ENCODE results near the gene PTPRM. TPM values are rescaled to one million over a fixed set of nuclear protein-coding genes. Genes with fewer than 3 reads are reported as not detected.

Gene PTPRM
- polyA plus RNA-seq, 2 of the 4 experiments (the other 2 are of a cell fraction): 44.5 to 199 TPM

DNA sequence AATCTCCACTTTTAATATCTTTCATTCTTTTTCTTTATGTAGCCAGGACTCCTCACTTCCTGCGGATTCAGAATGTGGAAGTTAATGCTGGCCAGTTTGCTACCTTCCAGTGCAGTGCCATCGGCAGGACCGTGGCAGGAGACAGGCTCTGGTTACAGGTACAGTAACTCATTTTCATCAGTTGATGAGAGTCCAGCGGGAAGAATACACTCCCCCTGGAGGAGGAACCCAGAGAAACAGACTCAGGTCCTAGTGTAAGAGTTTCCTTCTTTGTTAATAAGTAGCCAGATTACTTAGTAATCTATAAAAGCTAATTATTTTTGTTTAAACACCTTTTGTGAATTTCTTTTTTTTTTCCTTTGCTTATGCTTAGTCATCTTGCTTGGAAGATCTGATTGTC lies 359.4 kb downstream of the PTPRM start:
- peak; percentile 44 to 81 for DNase-seq (ENCODE audit: low read depth in 1 of 2, low spot score in 1 of 2)
- CTCF ChIA-PET: interaction anchor here (0.7 to 2.4 kb wide), 18 partner anchors 8 to 359 kb away, joined by 3 to 11 read pairs (median 4); partner anchors contain the start of gene PTPRM
- TF ChIP-seq PHF8 (IDR thresholded peaks at IDR 0.05; ENCODE audit: borderline replicate concordance, low read depth) (no peak), FOSL2 (IDR thresholded peaks at IDR 0.05) (no peak), FOSL2 (CRISPR knock-in tag; IDR thresholded peaks at IDR 0.05) (peak; percentile 9; the same call in 1 of the 2 replicates), SMC3 (IDR thresholded peaks at IDR 0.05) (peak; percentile 53; the same call in 2 of the 3 replicates), JUN (IDR thresholded peaks at IDR 0.05) (0 out of 5 replicates have a peak, but pooled peaks of 1 of the 2 experiments have one; percentile 25), RAD21 (conservative IDR thresholded peaks at IDR 0.05 in 1 of 2, IDR thresholded peaks at IDR 0.05 in 1 of 2) (peak; percentile 54 to 58)
- TF ChIP-seq, protein P1, sequence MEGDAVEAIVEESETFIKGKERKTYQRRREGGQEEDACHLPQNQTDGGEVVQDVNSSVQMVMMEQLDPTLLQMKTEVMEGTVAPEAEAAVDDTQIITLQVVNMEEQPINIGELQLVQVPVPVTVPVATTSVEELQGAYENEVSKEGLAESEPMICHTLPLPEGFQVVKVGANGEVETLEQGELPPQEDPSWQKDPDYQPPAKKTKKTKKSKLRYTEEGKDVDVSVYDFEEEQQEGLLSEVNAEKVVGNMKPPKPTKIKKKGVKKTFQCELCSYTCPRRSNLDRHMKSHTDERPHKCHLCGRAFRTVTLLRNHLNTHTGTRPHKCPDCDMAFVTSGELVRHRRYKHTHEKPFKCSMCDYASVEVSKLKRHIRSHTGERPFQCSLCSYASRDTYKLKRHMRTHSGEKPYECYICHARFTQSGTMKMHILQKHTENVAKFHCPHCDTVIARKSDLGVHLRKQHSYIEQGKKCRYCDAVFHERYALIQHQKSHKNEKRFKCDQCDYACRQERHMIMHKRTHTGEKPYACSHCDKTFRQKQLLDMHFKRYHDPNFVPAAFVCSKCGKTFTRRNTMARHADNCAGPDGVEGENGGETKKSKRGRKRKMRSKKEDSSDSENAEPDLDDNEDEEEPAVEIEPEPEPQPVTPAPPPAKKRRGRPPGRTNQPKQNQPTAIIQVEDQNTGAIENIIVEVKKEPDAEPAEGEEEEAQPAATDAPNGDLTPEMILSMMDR (IDR thresholded peaks at IDR 0.05): peak; percentile 51
- peak overlapping the region; percentile 88 to 97 for H3K27ac ChIP-seq
- POLR2A ChIA-PET: interaction anchor here (0.7 kb wide), 2 partner anchors 24 to 131 kb away, joined by 3 read pairs; no protein-coding TSS in a partner anchor
- H3K4me2 ChIP-seq: peak overlapping the region; percentile 56
- no peak for FAIRE-seq
- H3K4me1 ChIP-seq: peaks cover 82% of the 10 kb centered on the region
- no peaks in the 10 kb centered on the region for H3K9me3 ChIP-seq
- WGBS (ENCODE audit: missing lambda C conversion rate): 2% methylated on average over 4 of the region's 4 CpGs
- peak; percentile 70 to 73; a peak in 5 of 6 replicates for ATAC-seq
- H3K4me3 ChIP-seq: no peak overlapping the region

DNA sequence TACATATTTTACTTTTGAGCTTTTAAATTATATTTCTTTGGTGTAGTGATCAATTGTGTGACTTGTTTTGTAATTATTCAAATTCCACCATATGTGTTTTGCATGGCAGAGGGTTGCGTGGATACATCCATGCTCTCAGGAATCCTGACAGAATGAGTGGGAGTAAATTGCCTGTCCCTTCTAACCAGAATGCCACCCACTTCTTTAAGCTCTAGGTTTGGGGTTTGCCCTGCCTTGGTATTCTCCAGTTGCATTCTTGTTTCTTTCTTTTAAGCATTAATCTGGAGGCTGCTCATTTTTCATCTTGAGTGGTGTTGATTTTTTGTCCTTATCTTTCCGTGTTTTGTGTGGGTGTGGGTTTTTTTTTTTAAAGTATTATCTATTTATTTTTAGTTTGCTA lies 360.0 kb downstream of the PTPRM start:
- ATAC-seq (no peak), DNase-seq (ENCODE audit: low read depth in 1 of 2, low spot score in 1 of 2) (no peak), FAIRE-seq (no peak)
- no peaks in the 10 kb centered on the region for H3K9me3 ChIP-seq
- H3K4me2 ChIP-seq: peak overlapping the region; percentile 56
- CTCF ChIA-PET: interaction anchor here (0.7 to 2.4 kb wide), 15 partner anchors 10 to 360 kb away, joined by 3 to 11 read pairs (median 4); partner anchors contain the start of gene PTPRM
- H3K4me3 ChIP-seq: no peak overlapping the region
- H3K27ac ChIP-seq: peak overlapping the region; percentile 88 to 97
- WGBS (ENCODE audit: missing lambda C conversion rate): 44% methylated on average over 2 of the region's 2 CpGs
- POLR2A ChIA-PET: interaction anchor here (0.7 kb wide), 2 partner anchors 24 to 132 kb away, joined by 3 read pairs; no protein-coding TSS in a partner anchor
- peaks cover 82% of the 10 kb centered on the region for H3K4me1 ChIP-seq
- TF ChIP-seq, protein P2, sequence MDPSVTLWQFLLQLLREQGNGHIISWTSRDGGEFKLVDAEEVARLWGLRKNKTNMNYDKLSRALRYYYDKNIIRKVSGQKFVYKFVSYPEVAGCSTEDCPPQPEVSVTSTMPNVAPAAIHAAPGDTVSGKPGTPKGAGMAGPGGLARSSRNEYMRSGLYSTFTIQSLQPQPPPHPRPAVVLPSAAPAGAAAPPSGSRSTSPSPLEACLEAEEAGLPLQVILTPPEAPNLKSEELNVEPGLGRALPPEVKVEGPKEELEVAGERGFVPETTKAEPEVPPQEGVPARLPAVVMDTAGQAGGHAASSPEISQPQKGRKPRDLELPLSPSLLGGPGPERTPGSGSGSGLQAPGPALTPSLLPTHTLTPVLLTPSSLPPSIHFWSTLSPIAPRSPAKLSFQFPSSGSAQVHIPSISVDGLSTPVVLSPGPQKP (IDR thresholded peaks at IDR 0.05; ENCODE audit: low read depth, low read length): no peak
- TF ChIP-seq, protein P3, sequence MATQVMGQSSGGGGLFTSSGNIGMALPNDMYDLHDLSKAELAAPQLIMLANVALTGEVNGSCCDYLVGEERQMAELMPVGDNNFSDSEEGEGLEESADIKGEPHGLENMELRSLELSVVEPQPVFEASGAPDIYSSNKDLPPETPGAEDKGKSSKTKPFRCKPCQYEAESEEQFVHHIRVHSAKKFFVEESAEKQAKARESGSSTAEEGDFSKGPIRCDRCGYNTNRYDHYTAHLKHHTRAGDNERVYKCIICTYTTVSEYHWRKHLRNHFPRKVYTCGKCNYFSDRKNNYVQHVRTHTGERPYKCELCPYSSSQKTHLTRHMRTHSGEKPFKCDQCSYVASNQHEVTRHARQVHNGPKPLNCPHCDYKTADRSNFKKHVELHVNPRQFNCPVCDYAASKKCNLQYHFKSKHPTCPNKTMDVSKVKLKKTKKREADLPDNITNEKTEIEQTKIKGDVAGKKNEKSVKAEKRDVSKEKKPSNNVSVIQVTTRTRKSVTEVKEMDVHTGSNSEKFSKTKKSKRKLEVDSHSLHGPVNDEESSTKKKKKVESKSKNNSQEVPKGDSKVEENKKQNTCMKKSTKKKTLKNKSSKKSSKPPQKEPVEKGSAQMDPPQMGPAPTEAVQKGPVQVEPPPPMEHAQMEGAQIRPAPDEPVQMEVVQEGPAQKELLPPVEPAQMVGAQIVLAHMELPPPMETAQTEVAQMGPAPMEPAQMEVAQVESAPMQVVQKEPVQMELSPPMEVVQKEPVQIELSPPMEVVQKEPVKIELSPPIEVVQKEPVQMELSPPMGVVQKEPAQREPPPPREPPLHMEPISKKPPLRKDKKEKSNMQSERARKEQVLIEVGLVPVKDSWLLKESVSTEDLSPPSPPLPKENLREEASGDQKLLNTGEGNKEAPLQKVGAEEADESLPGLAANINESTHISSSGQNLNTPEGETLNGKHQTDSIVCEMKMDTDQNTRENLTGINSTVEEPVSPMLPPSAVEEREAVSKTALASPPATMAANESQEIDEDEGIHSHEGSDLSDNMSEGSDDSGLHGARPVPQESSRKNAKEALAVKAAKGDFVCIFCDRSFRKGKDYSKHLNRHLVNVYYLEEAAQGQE (IDR thresholded peaks at IDR 0.05): no peak
- TF ChIP-seq, protein P4, sequence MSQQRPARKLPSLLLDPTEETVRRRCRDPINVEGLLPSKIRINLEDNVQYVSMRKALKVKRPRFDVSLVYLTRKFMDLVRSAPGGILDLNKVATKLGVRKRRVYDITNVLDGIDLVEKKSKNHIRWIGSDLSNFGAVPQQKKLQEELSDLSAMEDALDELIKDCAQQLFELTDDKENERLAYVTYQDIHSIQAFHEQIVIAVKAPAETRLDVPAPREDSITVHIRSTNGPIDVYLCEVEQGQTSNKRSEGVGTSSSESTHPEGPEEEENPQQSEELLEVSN (IDR thresholded peaks at IDR 0.05; ENCODE audit: borderline replicate concordance, low read depth): no peak
- no peak for TF ChIP-seq EP300 (IDR thresholded peaks at IDR 0.05)
- no peak for TF ChIP-seq ZNF302 (CRISPR knock-in tag; IDR thresholded peaks at IDR 0.05)
- TF ChIP-seq CBX2 (IDR thresholded peaks at IDR 0.05; ENCODE audit: borderline replicate concordance, low read depth): no peak
- no peak for TF ChIP-seq HDAC2 (IDR thresholded peaks at IDR 0.05)

DNA sequence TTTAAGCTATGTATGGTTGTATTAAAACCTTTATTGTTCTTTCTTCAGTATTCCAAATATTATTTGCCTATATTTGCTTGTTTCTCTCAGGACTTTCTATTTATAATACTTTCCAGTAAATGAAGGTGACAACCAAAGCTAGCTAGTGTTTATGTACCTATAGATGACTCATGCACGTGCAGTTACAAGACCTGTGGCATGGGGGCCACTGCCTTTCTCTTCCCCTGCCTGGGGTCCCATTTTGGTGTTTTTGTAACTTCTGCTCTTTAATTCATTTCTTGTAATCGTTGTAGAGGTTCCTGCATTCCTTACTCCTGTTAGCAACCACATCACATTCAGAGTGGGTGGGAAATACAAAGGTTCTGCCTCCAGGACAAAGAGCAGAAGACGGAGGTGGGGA lies 364.6 kb downstream of the PTPRM start:
- Histone ChIP-seq H3K4me3 (no peak overlapping the region), H3K4me2 (peak overlapping the region; percentile 51), H3K4me1 (peaks cover 56% of the 10 kb centered on the region), H3K27ac (peak overlapping the region; percentile 65 to 77), H3K9me3 (no peaks in the 10 kb centered on the region)
- TF ChIP-seq TP53 (CRISPR knock-in tag; IDR thresholded peaks at IDR 0.05) (no peak), MAZ (IDR thresholded peaks at IDR 0.05; ENCODE audit: borderline replicate concordance, low read depth, low read length) (no peak), FOSL2 (IDR thresholded peaks at IDR 0.05) (no peak), FOSL2 (CRISPR knock-in tag; IDR thresholded peaks at IDR 0.05) (peak; percentile 52; the same call in 1 of the 2 replicates), EHMT2 (IDR thresholded peaks at IDR 0.05; ENCODE audit: low read depth) (no peak), KDM1A (IDR thresholded peaks at IDR 0.05; ENCODE audit: low read depth) (no peak), JUNB (IDR thresholded peaks at IDR 0.05) (no peak), CHD4 (IDR thresholded peaks at IDR 0.05; ENCODE audit: borderline replicate concordance) (no peak), BHLHE40 (IDR thresholded peaks at IDR 0.05; ENCODE audit: low read depth, low read length) (peak; percentile 41; the same call in 1 of the 2 replicates)
- TF ChIP-seq, protein P5, sequence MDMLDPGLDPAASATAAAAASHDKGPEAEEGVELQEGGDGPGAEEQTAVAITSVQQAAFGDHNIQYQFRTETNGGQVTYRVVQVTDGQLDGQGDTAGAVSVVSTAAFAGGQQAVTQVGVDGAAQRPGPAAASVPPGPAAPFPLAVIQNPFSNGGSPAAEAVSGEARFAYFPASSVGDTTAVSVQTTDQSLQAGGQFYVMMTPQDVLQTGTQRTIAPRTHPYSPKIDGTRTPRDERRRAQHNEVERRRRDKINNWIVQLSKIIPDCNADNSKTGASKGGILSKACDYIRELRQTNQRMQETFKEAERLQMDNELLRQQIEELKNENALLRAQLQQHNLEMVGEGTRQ (IDR thresholded peaks at IDR 0.05): no peak
- no peak for DNase-seq (ENCODE audit: low read depth in 1 of 2, low spot score in 1 of 2)
- no peak for FAIRE-seq
- POLR2A ChIA-PET: no interaction called here
- ATAC-seq: no peak
- CTCF ChIA-PET: interaction anchor here (1.7 kb wide), 1 partner anchor 13 kb away, joined by 4 read pairs; no protein-coding TSS in a partner anchor
- 18% methylated on average over 3 of the region's 3 CpGs for WGBS (ENCODE audit: missing lambda C conversion rate)
